ENCODE results near the gene SLC35F4.

SLC35F4 gene

DNA sequence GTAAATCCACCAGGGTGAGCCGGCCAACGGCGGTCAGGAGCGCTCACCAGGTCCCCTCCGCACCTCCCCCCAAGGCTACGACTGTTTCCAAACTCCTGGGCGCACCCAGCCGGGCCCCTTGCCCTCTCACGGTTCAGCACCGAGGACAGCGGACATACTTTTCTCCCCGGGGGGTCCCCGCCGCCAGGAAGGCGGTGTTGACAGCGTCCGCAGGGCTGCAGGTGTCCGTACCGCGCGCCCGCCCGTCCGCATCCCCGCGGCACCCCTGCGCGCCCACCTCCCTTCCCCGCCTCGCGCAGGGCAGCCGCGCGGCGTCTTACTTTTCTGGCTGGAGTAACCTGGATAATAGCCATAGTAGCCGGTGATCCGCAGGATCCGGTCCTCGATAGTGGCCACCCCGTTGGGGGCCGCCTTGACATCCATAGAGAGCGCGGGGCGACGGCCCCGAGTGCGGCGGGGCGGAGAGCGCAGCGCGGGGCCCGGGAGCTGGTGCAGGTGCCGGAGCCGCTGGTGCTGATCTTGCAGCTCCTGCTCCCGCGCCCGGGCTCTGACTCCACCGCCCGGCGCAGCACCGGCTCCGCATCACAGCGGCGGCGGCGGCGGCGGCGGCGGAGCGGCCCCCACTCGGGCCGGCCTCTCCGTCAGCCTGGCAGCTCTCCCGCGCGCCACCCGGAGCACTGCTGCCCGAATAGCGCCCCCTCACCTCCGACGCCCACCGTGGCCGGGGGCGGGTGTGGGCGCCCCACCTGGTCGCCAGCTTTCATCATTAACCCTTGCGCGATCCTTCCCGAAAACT, at the start of gene SLC35F4:
Gene SLC35F4, minus strand, starts transcription at position 690 of the 796 bp plus-strand sequence.
- DNase-seq (no peak), ATAC-seq (no peak)
- peaks cover 26% of the 10 kb centered on the region for H3K27me3 Mint-ChIP-seq
- no peak within 1 kb of the TSS for H3K27ac Mint-ChIP-seq
- H3K4me1 Mint-ChIP-seq = no peaks in the 10 kb centered on the region
- no peak within 1 kb of the TSS for H3K4me3 Mint-ChIP-seq
- H3K9me3 Mint-ChIP-seq = no peaks in the 10 kb centered on the region

DNA sequence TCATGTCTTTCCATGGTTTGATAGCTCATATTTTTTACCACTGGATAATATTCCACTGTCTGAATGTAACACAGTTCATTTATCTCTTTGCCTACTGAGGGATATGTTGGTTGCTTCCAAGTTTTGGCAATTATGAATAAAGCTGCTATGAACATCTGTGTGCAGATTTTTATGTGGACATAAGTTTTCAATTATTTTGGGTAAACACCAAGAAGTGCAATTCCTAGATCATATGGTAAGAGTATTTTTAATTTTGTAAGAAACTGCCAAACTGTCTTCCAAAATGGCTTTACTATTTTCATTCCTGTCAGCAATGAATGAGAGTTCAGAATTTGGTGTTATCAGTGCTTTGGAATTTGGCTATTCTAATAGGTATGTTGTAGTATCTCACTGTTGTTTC, 43.7 kb upstream of the SLC35F4 start:
- no peaks in the 10 kb centered on the region for H3K27me3 Mint-ChIP-seq
- H3K4me1 Mint-ChIP-seq = no peaks in the 10 kb centered on the region
- H3K27ac Mint-ChIP-seq = no peak overlapping the region
- H3K9me3 Mint-ChIP-seq = peaks cover 0 to 5% of the 10 kb centered on the region in 2 donors
- no peak for DNase-seq
- no peak overlapping the region for H3K4me3 Mint-ChIP-seq
- ATAC-seq = no peak

DNA sequence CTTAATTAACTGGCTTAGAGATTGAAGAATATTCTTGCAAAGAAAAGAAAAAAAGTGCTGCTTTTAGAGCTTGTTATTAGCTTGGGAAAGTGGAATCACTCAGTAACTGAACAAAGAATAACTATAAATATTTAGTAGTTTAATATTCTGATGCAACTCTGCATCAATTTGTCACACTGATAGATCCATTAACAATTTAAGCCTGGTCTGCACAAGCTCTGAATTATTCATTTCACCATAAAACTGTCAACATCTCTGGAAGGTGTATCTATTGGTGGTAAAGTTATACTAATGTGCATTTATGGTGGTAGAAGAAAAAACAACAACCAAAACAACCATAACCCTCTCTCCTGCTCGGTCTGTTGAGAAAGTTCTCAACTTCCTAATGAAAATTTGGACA, 38.1 kb upstream of the SLC35F4 start:
- no peak overlapping the region for H3K27ac Mint-ChIP-seq
- H3K9me3 Mint-ChIP-seq = peaks cover 6 to 11% of the 10 kb centered on the region in 2 donors
- ATAC-seq (no peak), DNase-seq (no peak)
- no peak overlapping the region for H3K4me3 Mint-ChIP-seq
- no peaks in the 10 kb centered on the region for H3K4me1 Mint-ChIP-seq
- no peaks in the 10 kb centered on the region for H3K27me3 Mint-ChIP-seq

DNA sequence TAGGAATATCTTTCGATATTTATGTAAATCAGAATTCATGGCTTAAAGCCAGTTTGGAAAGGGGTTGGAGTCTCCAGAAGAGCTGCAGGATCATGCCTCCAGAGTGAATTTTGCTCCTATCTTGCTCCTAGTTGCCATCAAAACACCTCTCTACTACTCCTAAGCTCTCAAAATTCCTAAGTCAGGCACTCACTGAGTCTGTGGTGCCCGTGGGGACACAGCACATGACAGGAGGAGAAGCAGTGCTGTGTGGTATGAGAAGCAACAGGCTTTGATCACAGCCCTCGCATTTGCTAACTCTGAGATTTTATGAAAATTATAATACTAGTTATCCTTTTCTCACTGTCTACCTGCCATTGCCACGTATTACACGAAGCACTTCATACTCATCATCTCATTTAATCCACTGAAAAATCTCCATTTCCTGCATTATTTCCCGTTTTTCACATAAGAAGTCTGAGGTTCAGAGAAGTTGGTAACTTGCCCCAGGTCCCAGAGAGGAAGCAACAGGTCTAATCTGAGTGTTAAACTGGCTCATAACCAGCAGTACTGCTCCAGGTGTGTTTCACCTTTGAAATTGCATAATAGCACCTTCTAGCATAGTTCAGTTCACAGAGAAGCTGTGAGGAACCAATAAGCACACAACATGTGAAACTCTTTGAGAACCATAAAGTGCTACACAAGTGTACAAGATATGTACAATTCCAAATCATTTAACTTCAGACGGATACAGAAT, 33.1 kb upstream of the SLC35F4 start:
- Mint-ChIP-seq H3K27me3 (peaks cover 5% of the 10 kb centered on the region), H3K4me1 (no peaks in the 10 kb centered on the region), H3K4me3 (no peak overlapping the region), H3K9me3 (peaks cover 6% of the 10 kb centered on the region in 2 donors), H3K27ac (no peak overlapping the region)
- DNase-seq (no peak), ATAC-seq (no peak)

DNA sequence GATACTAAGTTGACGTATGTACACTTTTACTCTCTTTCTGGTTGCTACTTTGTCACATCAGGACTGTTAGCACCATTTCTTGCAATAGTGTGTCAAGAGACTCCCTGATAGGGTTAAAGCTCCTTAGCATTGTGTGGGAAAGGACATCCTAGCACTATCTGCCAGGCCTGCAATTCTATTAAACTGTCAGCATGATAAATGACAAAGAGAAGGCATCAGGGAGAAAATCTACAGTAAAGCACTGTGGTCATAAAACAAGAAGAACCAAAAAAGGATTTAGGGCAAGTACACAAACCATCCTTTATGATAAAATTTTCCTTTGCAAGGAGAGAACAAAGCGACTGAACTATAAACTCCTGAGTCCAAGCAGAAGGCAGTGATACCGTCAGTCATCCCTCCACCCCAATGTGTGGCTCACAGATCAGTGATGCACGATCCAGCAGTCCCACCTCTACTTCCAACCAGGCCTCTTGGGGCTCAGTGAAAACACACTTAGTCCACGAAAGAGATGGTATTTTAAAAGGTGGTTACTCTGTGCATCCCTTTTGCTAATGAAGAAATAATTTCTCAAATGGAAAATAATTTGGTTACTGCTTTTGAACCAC, 31.4 kb upstream of the SLC35F4 start:
- no peak for DNase-seq
- Mint-ChIP-seq H3K27ac (no peak overlapping the region), H3K4me3 (no peak overlapping the region), H3K27me3 (peaks cover 5% of the 10 kb centered on the region), H3K4me1 (no peaks in the 10 kb centered on the region), H3K9me3 (peaks cover 6% of the 10 kb centered on the region in 2 donors)
- ATAC-seq = no peak

DNA sequence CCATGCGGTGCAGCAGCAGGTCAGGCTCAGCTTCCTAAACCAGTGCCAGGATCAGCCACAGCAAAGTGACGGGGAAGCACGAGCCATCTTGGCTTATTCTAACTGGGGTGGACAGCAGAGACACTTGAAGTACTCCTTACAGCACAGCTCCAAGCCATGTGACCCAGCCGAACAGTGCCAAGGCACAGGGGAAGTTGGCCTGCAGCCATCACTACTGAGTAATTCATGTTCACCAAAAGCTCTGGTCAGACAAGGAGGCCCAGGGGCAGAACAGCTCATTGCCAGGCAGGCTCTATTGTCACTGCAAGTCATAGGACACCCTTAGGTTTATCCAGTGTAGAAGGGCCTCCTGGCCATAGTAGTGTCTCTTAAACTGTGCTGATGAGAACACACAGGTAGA, 23.4 kb upstream of the SLC35F4 start:
- no peak overlapping the region for H3K4me3 Mint-ChIP-seq
- no peaks in the 10 kb centered on the region for H3K27me3 Mint-ChIP-seq
- no peak for DNase-seq
- ATAC-seq = no peak
- H3K27ac Mint-ChIP-seq = no peak overlapping the region
- no peaks in the 10 kb centered on the region for H3K4me1 Mint-ChIP-seq
- H3K9me3 Mint-ChIP-seq = no peaks in the 10 kb centered on the region

DNA sequence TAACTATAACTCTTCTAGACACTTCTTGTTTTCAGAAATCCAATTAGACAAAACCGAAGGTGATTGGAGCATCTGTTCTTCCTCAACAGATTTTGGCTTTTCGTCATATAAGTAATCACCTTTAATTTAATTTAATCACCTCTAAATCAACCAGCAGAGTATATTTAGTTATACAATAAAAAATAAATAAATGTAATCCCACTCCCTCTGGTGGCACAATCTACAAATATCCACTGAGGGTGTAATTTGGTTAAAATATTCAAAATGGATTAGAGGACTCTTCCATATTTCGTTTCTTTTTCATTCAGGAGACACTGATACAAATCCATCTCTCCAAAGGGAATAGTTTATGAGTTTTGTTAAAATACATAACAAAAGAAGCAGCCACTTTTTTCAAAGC, 18.3 kb upstream of the SLC35F4 start:
- ATAC-seq = no peak

DNA sequence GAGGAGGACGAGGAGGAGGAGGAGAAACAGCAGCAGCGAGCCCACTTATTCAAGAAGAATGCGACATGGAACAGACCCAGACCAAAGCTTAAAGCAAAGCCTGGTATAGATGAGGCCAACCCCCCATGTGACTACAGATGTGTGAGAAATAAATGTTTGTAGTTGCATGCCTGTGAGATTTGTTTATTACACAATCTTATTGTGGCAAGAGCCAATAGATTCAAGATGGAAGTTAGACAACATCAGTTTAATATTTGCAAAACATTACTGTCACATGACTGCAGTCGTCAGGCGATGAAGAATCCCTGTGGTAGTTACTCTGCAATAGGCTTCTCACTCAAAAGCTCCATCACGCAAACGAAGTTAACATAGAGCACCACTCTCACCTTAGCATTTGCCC, 17.2 kb upstream of the SLC35F4 start:
- ATAC-seq (no peak), DNase-seq (no peak)
- Mint-ChIP-seq H3K27ac (no peak overlapping the region), H3K4me3 (no peak overlapping the region), H3K4me1 (no peaks in the 10 kb centered on the region), H3K9me3 (peaks cover 13 to 14% of the 10 kb centered on the region in 2 donors), H3K27me3 (no peaks in the 10 kb centered on the region)

More for the DNA sequence above, 18.3 kb upstream of the SLC35F4 start:
- no peaks in the 10 kb centered on the region for H3K27me3 Mint-ChIP-seq
- H3K4me3 Mint-ChIP-seq = no peak overlapping the region
- no peaks in the 10 kb centered on the region for H3K4me1 Mint-ChIP-seq
- H3K9me3 Mint-ChIP-seq = peaks cover 5 to 7% of the 10 kb centered on the region in 2 donors
- no peak overlapping the region for H3K27ac Mint-ChIP-seq
- no peak for DNase-seq

DNA sequence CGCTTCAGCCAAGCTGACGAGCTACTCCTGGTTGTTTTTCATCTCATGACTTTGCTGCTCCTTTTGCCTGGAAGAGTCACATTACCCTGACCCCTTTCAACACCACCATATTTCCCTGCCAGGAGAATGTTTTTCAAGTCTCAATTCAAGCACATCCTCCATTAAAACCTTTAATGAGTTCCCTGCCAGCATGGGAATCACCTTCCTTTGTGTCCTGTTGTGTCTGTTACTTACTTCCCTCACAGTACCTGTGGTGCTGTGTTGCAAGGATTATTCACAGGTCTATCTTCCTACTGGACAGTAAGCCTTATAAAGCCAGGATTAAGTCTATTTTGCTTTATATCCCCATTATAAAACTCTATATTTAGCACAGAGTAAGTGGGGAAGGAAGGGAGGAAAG, 13.6 kb upstream of the SLC35F4 start:
- ATAC-seq (no peak), DNase-seq (no peak)
- Mint-ChIP-seq H3K4me3 (no peak overlapping the region), H3K9me3 (peaks cover 15 to 23% of the 10 kb centered on the region in 2 donors), H3K27me3 (no peaks in the 10 kb centered on the region), H3K4me1 (no peaks in the 10 kb centered on the region), H3K27ac (peak overlapping the region in 1 of 2 donors; percentile 42)

DNA sequence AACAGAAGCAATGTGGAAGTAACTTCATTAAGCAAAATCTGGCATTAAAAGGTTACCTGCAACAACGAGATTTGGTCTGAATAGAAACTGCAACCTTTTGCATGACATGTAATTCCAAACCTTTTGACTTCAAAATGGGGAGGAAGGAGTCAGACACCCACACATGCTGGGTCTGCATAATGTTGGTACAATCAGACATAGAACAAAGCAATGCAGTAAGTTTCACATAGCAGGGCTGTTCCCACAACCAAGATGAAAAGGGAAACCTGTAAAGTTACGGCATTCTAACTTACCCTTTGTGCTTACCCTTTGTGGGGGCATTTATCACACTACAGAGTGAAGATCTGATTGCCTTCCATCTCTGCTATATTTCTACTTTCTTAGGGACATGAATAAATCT, 10.1 kb upstream of the SLC35F4 start:
- Mint-ChIP-seq H3K4me1 (no peaks in the 10 kb centered on the region), H3K27me3 (peaks cover 9% of the 10 kb centered on the region), H3K27ac (no peak overlapping the region), H3K4me3 (no peak overlapping the region), H3K9me3 (peaks cover 15 to 23% of the 10 kb centered on the region in 2 donors)
- DNase-seq = no peak
- no peak for ATAC-seq

DNA sequence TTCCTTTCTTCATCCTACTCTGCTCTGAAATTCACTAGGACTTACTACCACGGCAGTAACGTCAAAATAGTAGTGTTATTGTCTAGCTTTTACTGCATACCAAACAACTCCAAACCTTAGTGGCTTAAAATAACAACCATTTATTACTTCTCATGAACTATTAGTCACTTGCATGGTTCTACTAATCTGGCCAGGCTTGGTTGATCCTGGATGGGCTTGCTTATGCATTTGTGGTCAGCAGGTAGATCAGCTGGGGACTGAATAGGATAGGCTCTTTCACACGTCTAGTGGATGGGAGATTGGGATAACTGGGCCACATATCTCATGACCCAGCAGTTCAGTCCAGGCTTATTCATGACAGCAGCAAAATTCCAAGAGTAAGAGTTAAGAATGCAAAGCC, 9.4 kb upstream of the SLC35F4 start:
- Mint-ChIP-seq H3K4me3 (no peak overlapping the region), H3K27me3 (peaks cover 11% of the 10 kb centered on the region), H3K27ac (no peak overlapping the region), H3K9me3 (peaks cover 15 to 23% of the 10 kb centered on the region in 2 donors), H3K4me1 (no peaks in the 10 kb centered on the region)
- no peak for DNase-seq
- no peak for ATAC-seq

DNA sequence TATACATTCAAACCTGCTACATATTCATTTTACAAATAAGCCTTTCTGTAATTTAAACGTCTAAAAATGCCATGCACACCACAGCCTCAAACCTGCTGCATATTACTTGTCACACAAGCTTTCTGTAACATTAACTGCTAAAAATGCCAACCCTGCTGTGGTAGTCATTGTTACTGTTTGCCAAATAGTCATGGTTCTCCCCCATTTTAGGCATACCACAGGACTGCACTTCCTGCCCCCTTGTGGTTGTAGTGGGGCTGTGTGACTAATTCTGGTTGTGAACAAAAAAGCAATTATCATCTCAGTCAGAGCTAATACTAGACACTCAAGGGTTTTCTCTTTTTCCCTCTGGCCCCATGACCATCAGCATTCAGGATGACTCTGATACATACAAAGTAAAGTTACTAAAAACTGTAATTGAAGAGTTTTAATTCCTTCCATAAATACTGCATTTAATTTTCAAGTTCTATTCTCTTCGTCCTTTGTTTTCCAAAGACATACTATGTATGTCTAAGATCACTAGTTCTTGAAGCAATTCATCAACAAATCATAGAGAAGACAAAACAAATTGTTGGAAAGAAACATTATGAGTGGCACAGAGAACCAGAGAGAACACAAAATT, 5.7 kb upstream of the SLC35F4 start:
- Mint-ChIP-seq H3K27ac (no peak overlapping the region), H3K27me3 (peaks cover 26% of the 10 kb centered on the region), H3K4me1 (no peaks in the 10 kb centered on the region), H3K4me3 (no peak overlapping the region), H3K9me3 (no peaks in the 10 kb centered on the region)
- ATAC-seq (peak; percentile 70), DNase-seq (peak in 1 of 2 donors; percentile 14)

DNA sequence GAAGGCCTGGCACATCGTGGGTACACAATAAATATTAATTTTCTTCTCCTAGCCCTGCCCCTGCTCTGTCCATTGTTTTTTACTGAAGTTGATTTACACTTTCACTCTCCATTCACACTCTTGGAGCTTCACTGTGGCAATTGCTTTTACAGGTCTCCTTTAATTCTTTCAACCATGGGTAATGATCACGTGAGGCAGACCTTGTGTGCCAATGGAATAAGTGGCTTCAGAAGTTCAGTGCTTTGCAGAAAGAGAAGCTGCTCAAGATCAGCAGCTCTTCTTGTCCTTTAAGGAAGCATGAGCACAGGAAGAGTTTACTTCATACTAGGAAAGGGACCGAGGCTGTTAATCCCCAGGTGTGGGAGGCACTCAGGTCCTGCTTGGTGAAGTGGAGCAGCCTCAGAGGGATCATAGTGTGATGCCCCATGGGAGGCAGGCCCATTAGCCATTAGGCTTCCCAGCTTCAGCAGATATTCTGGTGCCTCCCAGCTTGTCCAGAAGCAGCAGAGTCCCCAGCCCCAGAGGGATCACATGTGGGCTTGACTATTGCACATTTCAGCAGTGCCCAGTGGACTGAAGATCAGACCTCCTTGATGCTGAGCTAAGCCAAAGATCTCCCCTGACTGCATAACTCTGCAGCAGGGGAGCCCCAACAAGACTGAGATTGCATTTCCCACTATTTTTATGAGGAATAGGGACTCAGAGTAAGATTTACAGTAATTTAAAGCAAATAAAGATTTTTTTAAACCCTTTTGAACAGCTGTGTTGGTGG, 5.0 kb upstream of the SLC35F4 start:
- Mint-ChIP-seq H3K9me3 (no peaks in the 10 kb centered on the region), H3K4me1 (no peaks in the 10 kb centered on the region), H3K4me3 (no peak overlapping the region), H3K27ac (no peak overlapping the region), H3K27me3 (peaks cover 26% of the 10 kb centered on the region)
- ATAC-seq (no peak), DNase-seq (no peak)

DNA sequence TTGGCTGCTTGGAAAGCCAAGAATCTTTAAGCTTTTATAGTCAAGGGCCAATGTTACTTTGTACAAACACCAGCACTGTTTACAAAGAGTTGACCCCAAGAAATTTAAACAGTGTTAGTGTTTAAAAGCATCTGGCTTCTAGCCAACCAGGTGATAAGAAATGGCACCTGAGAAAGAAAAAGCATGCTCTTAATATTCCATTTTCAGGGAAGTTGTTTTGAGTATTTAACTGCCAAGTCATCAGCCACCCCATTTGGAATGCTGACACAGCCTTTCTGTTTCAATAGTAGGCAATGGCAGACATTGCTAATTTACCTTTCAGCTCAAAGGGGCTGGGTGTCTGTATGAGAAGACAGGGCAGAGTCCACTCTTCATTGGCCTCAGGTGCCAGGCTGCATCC, 3.7 kb upstream of the SLC35F4 start:
- H3K27me3 Mint-ChIP-seq = peaks cover 26% of the 10 kb centered on the region
- DNase-seq (no peak), ATAC-seq (no peak)
- no peak overlapping the region for H3K27ac Mint-ChIP-seq
- H3K9me3 Mint-ChIP-seq = no peaks in the 10 kb centered on the region
- no peak overlapping the region for H3K4me3 Mint-ChIP-seq
- no peaks in the 10 kb centered on the region for H3K4me1 Mint-ChIP-seq

DNA sequence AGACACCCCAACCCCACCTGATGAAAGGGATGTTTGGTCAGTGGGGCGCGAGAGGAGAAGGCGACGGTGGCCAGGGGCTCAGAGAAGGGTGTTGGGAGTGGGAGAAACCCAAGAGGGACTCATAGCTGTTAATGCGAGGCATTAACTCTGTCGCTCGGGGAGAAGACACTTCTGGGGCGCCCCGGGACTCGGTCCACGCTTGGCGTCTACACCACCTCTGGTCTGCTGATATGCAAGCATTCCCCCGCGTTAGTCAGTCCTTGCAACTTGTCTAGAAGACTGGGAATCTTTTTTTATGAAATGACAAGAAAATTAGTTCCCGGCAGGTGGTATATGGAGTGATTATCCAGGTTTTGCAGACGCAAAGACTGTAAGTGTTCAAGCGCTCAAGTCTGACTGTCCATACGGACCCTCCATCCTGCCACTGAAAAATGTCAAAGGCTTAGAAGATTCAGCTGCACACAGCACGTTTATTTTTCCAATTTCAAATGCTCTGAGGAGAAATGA, 360 bp upstream of the SLC35F4 start:
- H3K4me1 Mint-ChIP-seq = no peaks in the 10 kb centered on the region
- H3K4me3 Mint-ChIP-seq = no peak overlapping the region
- no peak for DNase-seq
- H3K27me3 Mint-ChIP-seq = peaks cover 26% of the 10 kb centered on the region
- H3K9me3 Mint-ChIP-seq = no peaks in the 10 kb centered on the region
- no peak for ATAC-seq
- H3K27ac Mint-ChIP-seq = no peak overlapping the region

Measured in stimulated activated naive CD8-positive, alpha-beta T cell treated with anti-CD3 and anti-CD28 coated beads, Interleukin-15, amount 100 ng/mL, for 72 hours (primary cell).